Sigmoid colon (tissue), 4 donors: ENCODE measurements around the gene STK24.

Experiments used
- CTCF ChIP-seq, 4 experiments: fragments of 450-650 bp in 3 of 4; fragments of 200-600 bp in 1 of 4; IDR thresholded peaks; one replicate each; pipeline ENCODE4 v1.5.1; 2016 to 2019; ENCODE audit warnings: antibody characterized with exemption in 4 of 4, mild to moderate bottlenecking in 3 of 4, moderate library complexity in 2 of 4
- EP300 ChIP-seq, 4 donors: sonication (generic); formaldehyde crosslinking; IDR thresholded peaks; one replicate each; pipeline ENCODE4 v1.6.1; 2017; ENCODE audit warnings: antibody characterized with exemption in 4 of 4
- POLR2A ChIP-seq, 2 donors: fragments of 450-650 bp; IDR thresholded peaks; one replicate each; pipeline ENCODE4 v1.6.1; 2016; ENCODE audit warnings: antibody characterized with exemption in 2 of 2, mild to moderate bottlenecking in 2 of 2, moderate library complexity in 2 of 2
- POLR2AphosphoS5 ChIP-seq, 4 donors: sonication (generic); formaldehyde crosslinking; IDR thresholded peaks; one replicate each; pipeline ENCODE4 v1.6.1; 2017; ENCODE audit warnings: antibody characterized with exemption in 4 of 4

- TF ChIP-seq CTCF (IDR thresholded peaks at IDR 0.05) (no peak), POLR2AphosphoS5 (IDR thresholded peaks at IDR 0.05) (no peak), EP300 (IDR thresholded peaks at IDR 0.05) (no peak), POLR2A (IDR thresholded peaks at IDR 0.05) (no peak)
These were observed 14.9 kb upstream of the STK24 start for GRCh38 chr13:98591721-98592361.
